Ovary (tissue), 3 donors: ENCODE results near the gene TNFRSF6B.

ENCODE experiments used
- POLR2A ChIP-seq: fragments of 450-650 bp; IDR thresholded peaks from one replicate; pipeline ENCODE4 v1.6.1; 2017; ENCODE audit warnings: antibody characterized with exemption, mild to moderate bottlenecking, moderate library complexity
- TF ChIP-seq, protein P1 (sequence below), 3 donors: fragments of 450-650 bp in 2 of 3; fragments of 200-600 bp in 1 of 3; IDR thresholded peaks; one replicate each; pipeline versions ENCODE4 v1.5.1 to v1.8.0; 2016 to 2022; ENCODE audit warnings: antibody characterized with exemption in 3 of 3, mild to moderate bottlenecking in 1 of 3
- donor health status: DM: no; HTN: no; CAD: no.

GRCh38 chr20:63651942-63652191 lies 44.6 kb upstream of the TNFRSF6B start:
- TF ChIP-seq, protein P1, sequence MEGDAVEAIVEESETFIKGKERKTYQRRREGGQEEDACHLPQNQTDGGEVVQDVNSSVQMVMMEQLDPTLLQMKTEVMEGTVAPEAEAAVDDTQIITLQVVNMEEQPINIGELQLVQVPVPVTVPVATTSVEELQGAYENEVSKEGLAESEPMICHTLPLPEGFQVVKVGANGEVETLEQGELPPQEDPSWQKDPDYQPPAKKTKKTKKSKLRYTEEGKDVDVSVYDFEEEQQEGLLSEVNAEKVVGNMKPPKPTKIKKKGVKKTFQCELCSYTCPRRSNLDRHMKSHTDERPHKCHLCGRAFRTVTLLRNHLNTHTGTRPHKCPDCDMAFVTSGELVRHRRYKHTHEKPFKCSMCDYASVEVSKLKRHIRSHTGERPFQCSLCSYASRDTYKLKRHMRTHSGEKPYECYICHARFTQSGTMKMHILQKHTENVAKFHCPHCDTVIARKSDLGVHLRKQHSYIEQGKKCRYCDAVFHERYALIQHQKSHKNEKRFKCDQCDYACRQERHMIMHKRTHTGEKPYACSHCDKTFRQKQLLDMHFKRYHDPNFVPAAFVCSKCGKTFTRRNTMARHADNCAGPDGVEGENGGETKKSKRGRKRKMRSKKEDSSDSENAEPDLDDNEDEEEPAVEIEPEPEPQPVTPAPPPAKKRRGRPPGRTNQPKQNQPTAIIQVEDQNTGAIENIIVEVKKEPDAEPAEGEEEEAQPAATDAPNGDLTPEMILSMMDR (IDR thresholded peaks at IDR 0.05), result no peak
- no peak for TF ChIP-seq POLR2A
